Nucleus accumbens (tissue), 56 donors: ENCODE measurements around the gene MREG.
"Not testable (repeated sequence)": the region's sequence is repeated elsewhere in the genome, so short reads cannot be mapped to it uniquely, and the experiment has no call there.

Experiments
- DNase-seq, 56 donors: peaks; one replicate each; lab custom pipeline; 2025; lab: John Stamatoyannopoulos, UW

Gene MREG

DNA sequence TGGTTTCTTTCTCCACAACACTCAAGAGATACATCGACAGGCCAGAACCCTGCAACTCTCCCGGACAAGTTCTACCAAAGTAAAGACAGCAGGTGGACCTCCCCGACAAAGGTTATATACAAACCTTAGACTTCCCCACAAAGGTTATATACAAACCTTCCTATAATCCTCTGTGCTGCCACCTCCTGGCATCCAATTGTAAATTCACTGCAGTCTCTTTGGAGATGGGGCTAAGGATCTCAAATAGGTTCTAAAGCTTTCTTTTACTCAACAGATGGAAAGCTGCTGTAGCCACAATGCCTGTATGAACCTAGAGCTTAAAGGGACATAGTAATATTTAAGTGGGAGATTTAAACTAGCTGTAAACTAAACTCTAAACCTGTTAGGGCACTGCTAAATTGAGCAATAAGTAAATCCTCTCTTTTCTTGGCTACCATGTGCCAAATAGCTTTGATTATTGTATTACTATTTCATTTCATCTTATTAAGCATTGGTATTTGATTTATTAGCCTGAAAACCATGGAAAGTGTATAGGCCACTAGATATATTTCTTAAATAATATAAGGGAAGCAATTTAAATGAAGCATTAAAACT is 9.8 kb upstream of the MREG start:
- peak in 10 of 56 donors; percentile 6 to 41 (median 12) for DNase-seq

- DNase-seq: no peak
Observed at GRCh38 chr2:216021768-216022565, 8.6 kb upstream of the MREG start.

- no peak for DNase-seq
Observed at GRCh38 chr2:216018709-216019108, 5.4 kb upstream of the MREG start.

GRCh38 chr2:216017365-216017764 is 4.0 kb upstream of the MREG start:
- DNase-seq: no peak

DNA sequence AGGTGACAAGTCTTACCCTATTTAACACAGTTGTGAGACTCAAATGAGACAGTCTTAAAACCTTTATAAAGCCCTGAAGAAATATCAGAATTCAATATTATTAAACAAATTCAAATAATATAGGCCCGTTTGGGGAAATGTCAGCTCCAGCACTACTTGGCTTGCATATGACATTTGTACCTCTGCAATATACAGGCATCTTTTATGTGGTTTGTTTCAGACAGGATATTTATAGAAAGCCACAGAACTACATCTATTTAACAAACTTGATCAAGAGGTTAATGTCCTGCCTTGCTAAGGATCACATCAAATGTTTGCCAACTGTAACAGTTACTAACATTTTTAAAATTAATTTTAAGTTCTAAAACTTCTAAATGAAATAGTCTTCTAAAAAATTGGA is 3.2 kb upstream of the MREG start:
- DNase-seq: no peak

- DNase-seq: no peak
Observed at GRCh38 chr2:216015722-216016464, 2.5 kb upstream of the MREG start.

GRCh38 chr2:216014986-216015385 is 1.6 kb upstream of the MREG start:
- no peak for DNase-seq

GRCh38 chr2:216014006-216014405 is 655 bp upstream of the MREG start:
- DNase-seq: no peak

DNA sequence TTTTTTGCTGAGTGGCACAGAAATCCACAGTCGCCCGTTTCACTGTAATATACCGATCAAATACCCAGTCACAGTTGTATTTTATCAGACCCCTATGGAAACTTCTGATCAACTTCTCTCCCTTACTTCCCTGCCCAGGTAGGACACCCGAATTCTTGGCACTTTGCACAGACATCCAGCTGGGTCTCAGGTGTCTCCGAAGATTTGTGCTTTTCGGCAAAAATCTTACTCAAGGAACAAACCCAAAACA is 596 bp downstream of the MREG start:
- DNase-seq: no peak

- no peak for DNase-seq
Observed at GRCh38 chr2:216012133-216012829, 1.1 kb downstream of the MREG start.

GRCh38 chr2:216009215-216009614 is 4.1 kb downstream of the MREG start:
- not testable (repeated sequence) for DNase-seq

DNA sequence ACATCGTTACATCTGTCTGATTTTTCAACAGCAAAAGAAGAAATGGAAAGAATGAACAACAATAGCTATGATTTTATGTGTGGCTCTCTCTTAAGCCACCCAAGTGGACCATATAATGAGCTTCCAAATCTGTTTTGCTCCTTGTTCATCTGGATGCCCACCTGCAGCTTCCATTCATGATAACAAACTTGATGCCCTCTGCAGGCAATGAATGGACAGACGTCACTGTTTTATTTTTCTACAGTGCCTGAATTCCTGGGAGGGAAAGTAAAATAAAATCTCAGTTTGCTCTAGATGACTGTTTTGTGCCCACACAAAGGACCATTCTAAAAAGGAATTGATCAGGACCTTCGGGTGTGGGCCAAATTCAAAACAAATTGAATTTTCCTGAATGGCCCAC is 5.0 kb downstream of the MREG start:
- no peak for DNase-seq

DNA sequence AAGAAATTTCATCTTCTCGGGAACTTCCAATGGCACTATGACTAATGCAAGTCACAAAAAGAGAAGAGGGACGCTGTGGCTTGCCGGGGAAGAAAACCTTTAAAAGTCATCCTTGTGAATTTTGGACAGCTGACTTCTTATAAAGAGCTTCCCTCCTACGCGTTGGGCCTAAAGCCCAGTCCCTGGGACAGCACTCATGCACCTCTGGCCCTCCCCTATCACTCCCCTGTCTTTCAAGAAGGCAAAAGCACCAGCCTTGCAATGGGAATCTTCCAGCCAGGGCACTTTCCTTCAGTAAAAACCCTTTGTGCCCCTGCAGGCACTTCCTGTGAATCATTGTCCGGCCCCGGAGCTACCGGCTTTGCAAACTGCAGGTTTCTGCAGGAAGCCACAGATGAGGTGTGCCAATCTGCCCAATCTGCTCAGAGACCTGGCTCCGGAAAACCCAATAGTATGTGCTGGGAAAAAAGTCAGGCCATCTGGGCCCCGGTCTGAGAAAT is 7.1 kb downstream of the MREG start:
- DNase-seq: peak in 2 of 56 donors; percentile 7 to 25

DNA sequence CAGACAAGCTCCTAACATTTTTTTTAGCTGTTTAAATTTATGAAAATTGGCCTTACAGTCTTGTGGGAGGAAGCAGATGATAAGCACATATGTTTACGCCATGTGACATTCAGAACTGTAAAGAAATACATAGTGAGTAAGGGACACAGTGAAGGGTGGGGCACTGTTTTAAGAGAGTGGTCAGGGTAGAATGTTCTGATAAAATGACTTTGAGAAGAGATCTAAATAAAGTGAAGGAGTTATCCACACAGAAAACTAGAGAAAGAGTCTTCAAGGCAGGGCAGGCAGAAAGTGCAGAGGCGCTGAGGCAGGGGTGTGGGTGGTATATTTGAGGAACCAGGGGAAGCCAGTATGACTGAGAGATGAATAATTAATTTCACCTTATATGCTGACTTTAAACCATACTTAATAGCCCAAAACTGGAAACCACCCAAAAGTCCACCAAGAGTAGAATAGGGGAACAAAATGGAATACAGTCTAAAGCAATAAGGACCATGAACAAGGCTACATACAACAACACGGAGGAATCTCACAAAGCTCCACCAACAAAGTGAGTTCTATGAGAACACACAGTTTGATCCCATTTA is 8.6 kb downstream of the MREG start:
- peak in 1 of 56 donors; percentile 14 for DNase-seq

- DNase-seq: no peak
Observed at GRCh38 chr2:216003876-216004696, 9.3 kb downstream of the MREG start.

- no peak for DNase-seq
Observed at GRCh38 chr2:216002693-216003092, 10.7 kb downstream of the MREG start.

GRCh38 chr2:216002101-216002678 is 11.2 kb downstream of the MREG start:
- no peak for DNase-seq

DNA sequence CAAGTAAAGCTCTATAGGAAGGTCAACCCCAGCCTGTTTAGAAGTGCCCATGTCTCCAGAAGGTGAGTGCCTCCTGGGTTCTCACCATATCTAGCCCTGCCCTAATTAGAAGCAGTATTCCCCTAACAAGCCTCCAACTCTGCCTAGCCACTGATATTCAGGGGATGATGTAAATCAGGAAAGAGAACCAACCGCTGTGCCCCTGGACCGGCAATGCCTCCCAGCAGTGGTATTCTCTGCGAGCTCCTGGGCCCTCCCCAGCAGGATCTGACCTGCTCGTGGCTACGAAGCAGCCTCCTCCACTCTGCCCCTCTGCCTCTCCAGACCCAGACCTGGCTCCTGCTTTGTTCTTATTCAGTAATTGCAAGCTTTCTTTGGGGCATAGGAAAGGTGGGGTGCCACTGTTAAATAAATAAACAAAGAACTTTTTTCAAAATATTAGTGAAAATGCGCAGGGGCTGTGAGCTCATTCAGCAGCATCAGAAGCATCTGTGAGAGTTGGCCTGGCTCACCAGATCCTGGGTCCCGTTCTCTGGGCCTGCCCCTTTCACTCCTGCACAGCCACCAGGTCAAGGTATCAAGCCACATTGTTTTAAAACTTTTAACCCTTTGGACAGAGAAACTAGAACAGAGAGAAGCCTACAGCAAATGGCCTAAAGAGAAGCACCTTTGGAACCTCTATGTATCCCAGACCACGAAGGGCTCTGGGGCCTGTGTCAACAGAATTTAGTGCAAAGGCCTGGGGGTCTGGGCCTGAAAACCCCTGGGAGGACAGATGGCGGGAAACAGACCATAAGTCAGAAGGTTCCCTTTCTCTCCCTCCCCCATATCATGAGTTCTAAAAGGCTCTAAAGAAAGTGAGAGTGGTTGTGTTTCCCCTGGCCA is 11.9 kb downstream of the MREG start:
- DNase-seq: no peak
